ENCODE results near the gene THEMIS.
"Not testable (repeated sequence)": the region's sequence is repeated elsewhere in the genome, so short reads cannot be mapped to it uniquely, and the experiment has no call there.

The THEMIS gene

DNA sequence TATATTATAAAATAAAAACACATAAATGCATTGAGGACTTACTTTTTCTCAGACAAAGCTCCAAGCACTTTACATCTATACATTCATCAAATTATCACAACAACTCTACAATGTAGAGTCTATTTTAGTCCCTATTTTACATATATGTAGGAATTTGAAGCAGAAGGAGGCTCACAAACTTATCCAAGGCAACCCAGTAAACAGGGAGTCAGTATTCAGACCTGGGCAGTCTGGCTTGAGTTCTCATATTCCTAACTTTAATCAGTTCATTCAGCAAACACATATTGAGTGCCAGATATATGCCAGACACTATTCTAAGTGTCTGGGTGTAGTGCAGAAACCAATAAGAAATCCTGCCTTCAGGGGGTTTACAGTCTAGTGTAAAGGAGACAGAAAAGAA, 194.6 kb downstream of the THEMIS start:
- DNase-seq: no peak

DNA sequence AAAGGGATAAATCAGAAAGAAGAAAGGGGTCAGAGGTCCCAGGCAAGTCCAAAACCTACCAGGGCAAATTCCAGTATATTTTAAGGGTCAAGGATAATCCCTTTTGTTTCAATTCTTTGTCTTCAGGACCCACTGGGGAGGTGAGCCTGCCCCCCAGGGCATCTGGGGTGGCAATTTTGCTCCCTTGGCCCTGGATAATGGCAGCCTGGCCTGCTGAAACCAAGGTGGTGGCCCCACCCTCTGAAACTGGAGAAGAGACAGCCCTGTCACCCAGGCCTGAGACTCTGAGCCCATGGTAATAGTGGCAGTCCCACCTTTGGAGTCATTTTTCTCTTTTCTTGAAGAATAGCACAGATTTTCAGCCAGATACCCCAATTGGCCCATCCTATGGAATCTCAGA, 205.8 kb downstream of the THEMIS start:
- DNase-seq: no peak

DNA sequence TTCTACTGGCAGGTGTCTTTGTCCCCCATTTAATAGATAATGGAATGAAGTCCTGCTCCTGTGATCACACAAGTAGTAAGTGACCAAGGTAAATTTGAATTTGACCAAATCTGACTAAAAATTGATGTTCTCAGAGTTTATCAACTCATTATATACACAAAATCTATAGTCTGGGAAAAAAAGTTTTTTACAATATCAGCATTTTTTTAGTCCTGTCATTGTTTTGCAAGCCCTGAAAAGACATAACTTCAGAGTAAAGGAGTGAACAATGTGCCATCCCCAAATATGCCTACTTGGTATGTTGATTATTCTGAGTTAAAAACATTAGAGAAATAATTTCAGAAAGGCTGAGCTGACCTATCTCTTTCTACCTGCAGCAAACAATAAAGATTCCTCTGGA, 209.7 kb downstream of the THEMIS start:
- DNase-seq: no peak

DNA sequence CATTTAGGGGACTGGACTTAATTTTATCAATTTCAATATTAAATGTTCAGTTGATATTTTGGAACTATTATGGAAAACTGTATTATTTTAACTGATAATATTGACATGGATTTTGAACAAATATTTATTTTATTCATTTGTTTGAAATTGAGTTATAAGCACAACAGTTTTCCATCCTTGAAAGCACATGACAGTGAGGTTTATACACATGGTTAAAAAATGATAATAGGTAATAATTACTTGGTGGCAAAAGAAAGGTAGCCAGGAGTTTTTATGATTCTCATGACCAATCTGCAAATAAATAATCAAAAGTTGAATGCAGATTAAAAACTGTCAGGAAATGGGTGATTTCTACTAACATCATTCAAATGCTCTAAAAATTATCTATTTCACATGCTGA, 210.3 kb downstream of the THEMIS start:
- no peak for DNase-seq

DNA sequence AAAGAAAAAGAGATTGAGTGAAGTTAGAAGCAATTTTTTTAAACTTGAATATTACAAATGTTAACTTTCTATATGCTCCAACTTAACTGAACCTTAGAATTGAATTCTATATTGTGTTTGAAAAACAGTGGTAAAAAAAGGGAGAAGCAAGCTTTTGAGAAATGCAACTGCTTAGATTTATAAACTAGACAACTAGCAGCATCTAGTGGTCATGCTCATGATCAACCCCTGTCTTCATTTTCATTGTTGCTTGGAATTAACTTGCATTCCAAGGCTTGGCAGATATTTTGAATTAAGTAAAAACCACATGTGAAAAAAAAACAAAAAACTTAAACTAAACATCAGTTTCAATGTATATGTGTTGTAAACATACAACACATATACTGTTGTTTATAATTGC, 210.8 kb downstream of the THEMIS start:
- DNase-seq: no peak

DNA sequence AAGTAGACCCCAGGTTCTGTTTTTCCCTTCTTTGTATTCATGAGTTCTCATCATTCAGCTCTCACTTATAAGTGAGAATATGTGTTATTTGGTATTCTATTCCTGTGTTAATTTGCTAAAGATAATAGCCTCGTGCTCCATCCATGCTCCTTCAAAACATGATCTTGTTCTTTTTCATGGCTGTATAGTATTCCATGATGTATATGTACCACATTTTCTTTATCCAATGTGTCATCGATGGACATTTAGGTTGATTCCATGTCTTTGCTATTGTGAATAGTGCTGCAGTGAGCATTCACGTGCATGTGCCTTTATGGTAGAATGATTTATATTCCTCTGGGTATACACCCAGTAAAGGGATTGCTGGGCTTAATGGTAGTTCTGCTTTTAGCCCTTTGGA, 213.4 kb downstream of the THEMIS start:
- DNase-seq: not testable (repeated sequence)

DNA sequence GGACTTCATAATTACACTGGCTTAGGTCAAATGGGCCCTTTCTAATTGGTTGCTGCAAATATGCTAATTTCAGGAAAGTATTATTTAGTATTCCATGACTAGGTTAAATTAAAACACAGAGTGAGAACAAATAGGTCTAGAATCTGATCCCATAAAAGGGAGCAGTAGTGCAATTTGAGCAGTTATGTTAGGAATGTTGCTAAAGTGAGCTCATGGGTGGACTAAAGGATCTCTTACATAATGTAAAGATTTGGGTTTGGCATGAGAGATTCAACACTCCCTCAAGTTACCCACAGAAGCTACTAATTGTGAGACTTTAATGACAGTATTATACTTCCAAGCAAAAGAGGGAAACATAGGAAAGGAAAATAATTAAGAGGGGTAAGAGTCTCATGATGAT, 214.8 kb downstream of the THEMIS start:
- no peak for DNase-seq

DNA sequence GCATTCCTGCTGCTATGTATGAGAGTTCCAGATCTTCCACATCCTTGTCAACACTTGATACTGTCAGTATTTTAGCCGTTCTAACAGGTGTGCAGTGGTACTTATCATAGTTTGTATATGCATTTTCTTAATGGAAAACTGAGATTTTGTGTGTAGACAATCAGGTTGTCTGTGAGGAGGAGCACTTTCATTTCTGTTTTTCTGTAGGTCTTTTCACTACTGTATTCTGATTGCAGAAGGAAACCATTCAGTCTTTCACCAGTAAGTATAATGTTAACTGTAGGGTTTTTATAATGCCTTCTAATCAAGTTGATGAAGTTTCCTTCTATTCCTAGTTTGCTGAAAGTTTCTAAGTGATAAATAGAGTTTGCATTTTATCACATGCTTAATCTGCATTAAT, 216.4 kb downstream of the THEMIS start:
- no peak for DNase-seq

Measured in NCI-H1092 (cell line).